ENCODE results near the gene C3orf20.

Gene C3orf20

GRCh38 chr3:14689247-14689980 is 14.5 kb downstream of the C3orf20 start:
- H3K4me3 ChIP-seq (ENCODE audit: low read depth, low read length) = no peak overlapping the region
- TF ChIP-seq, protein P1, sequence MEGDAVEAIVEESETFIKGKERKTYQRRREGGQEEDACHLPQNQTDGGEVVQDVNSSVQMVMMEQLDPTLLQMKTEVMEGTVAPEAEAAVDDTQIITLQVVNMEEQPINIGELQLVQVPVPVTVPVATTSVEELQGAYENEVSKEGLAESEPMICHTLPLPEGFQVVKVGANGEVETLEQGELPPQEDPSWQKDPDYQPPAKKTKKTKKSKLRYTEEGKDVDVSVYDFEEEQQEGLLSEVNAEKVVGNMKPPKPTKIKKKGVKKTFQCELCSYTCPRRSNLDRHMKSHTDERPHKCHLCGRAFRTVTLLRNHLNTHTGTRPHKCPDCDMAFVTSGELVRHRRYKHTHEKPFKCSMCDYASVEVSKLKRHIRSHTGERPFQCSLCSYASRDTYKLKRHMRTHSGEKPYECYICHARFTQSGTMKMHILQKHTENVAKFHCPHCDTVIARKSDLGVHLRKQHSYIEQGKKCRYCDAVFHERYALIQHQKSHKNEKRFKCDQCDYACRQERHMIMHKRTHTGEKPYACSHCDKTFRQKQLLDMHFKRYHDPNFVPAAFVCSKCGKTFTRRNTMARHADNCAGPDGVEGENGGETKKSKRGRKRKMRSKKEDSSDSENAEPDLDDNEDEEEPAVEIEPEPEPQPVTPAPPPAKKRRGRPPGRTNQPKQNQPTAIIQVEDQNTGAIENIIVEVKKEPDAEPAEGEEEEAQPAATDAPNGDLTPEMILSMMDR (IDR thresholded peaks at IDR 0.05; ENCODE audit: low read depth, low read length) = no peak
- in situ Hi-C loops (cut with HindIII; ENCODE audit: low sequenced_read_pairs) = no loop called here
- no peak for DNase-seq (ENCODE audit: low read depth, low spot score)

DNA sequence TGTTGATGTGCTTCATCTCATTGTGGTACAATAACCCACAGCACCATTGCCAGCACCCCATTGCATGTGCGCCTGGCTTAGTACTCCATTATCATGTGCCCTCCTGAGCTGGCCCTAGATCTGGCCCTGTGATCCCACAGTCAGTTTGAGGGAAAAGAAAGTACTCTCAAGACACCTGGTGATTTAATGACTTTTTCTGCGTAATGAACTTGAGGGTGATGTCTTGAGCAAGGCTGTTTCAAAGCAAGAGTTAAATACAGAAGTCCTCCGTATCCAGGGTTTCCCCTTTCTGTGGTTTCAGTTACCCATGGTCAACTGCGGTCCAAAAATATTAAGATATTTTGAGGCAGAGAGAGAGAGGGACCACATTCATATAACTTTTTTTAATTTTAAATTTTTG is 16.3 kb downstream of the C3orf20 start:
- in situ Hi-C loops (cut with HindIII; ENCODE audit: low sequenced_read_pairs) = no loop called here

GRCh38 chr3:14691719-14692118 is 16.8 kb downstream of the C3orf20 start:
- DNase-seq (ENCODE audit: low read depth, low spot score) = no peak
- TF ChIP-seq, protein P1 (IDR thresholded peaks at IDR 0.05; ENCODE audit: low read depth, low read length) = no peak
- in situ Hi-C loops (cut with HindIII; ENCODE audit: low sequenced_read_pairs) = no loop called here
- no peak overlapping the region for H3K4me3 ChIP-seq (ENCODE audit: low read depth, low read length)

More for the DNA sequence above, 16.3 kb downstream of the C3orf20 start:
- H3K4me3 ChIP-seq (ENCODE audit: low read depth, low read length) = no peak overlapping the region
- DNase-seq (ENCODE audit: low read depth, low spot score) = no peak
- TF ChIP-seq, protein P1 (IDR thresholded peaks at IDR 0.05; ENCODE audit: low read depth, low read length) = no peak

GRCh38 chr3:14698601-14699244 is 23.8 kb downstream of the C3orf20 start:
- H3K4me3 ChIP-seq (ENCODE audit: low read depth, low read length) = no peak overlapping the region
- TF ChIP-seq, protein P1 (IDR thresholded peaks at IDR 0.05; ENCODE audit: low read depth, low read length) = no peak
- in situ Hi-C loops (cut with HindIII; ENCODE audit: low sequenced_read_pairs) = no loop called here
- no peak for DNase-seq (ENCODE audit: low read depth, low spot score)

- TF ChIP-seq, protein P1 (IDR thresholded peaks at IDR 0.05; ENCODE audit: low read depth, low read length) = no peak
- H3K4me3 ChIP-seq (ENCODE audit: low read depth, low read length) = no peak overlapping the region
- in situ Hi-C loops (cut with HindIII; ENCODE audit: low sequenced_read_pairs) = no loop called here
- DNase-seq (ENCODE audit: low read depth, low spot score) = no peak
Observed at GRCh38 chr3:14699643-14700042, 24.7 kb downstream of the C3orf20 start.

GRCh38 chr3:14700891-14701290 is 25.9 kb downstream of the C3orf20 start:
- no peak overlapping the region for H3K4me3 ChIP-seq (ENCODE audit: low read depth, low read length)
- in situ Hi-C loops (cut with HindIII; ENCODE audit: low sequenced_read_pairs) = no loop called here
- no peak for DNase-seq (ENCODE audit: low read depth, low spot score)
- TF ChIP-seq, protein P1 (IDR thresholded peaks at IDR 0.05; ENCODE audit: low read depth, low read length) = no peak

All from astrocyte of the spinal cord (primary cell).